Measurements from ENCODE around the gene PRDM5.

DNA sequence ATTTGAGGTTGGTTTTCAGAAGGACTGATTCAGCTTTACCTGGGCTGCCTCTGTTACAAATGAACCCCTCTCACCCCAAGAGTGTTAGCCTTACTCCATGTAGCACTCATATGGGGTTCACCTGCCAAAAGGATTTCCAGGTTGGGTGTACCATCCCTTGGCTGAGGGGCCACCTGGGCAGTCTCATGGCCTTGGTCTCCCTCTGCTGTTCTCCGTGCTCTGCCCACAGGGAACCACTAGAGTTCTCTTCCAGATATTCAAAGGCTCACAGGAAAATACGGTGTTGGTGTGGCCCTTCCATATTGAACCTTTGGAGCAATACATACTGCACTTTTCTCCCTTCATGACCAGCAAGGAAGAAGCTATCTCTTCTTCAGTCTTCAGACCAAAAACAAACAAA is 18.0 kb upstream of the PRDM5 start:
- TF ChIP-seq YY1 (IDR thresholded peaks at IDR 0.05; ENCODE audit: insufficient read depth, insufficient read length) (no peak), ZNF274 (IDR thresholded peaks at IDR 0.05; ENCODE audit: low read depth, low read length) (no peak)

Measured in NT2/D1 (cell line).